Osteoblast (primary cell): Measurements from ENCODE around the gene PXDN. TPM values are rescaled to one million over a fixed set of nuclear protein-coding genes. Genes with fewer than 3 reads are reported as not detected.

Source experiments
- DNase-seq: peaks from one replicate; pipeline ENCODE4 v3.0.0; 2011; ENCODE audit warnings: low spot score, mixed read lengths; ENCODE audit not compliant: insufficient read length; ENCODE audit errors: missing footprints
- H2AFZ ChIP-seq: 2 replicates; pipeline ENCODE4 v1.6.0; 2011; ENCODE audit warnings: mild to moderate bottlenecking, low read length
- H3K27ac ChIP-seq: 2 replicates; pipeline ENCODE4 v1.5.1; 2011; ENCODE audit warnings: mild to moderate bottlenecking, low read depth, low read length, moderate library complexity
- H3K27me3 ChIP-seq: 2 replicates; pipeline ENCODE4 v1.6.0; 2012; ENCODE audit warnings: mild to moderate bottlenecking, control low read depth, inconsistent platforms, low read length, moderate library complexity; ENCODE audit not compliant: insufficient read depth
- H3K36me3 ChIP-seq: 2 replicates; pipeline ENCODE4 v1.5.1; 2011; ENCODE audit warnings: mild to moderate bottlenecking, low read length, control low read depth, moderate library complexity; ENCODE audit not compliant: insufficient read depth
- H3K4me1 ChIP-seq: 2 replicates; pipeline ENCODE4 v1.5.1; 2011; ENCODE audit warnings: mild to moderate bottlenecking, low read length, control low read depth, moderate library complexity; ENCODE audit not compliant: insufficient read depth
- H3K4me2 ChIP-seq: 2 replicates; pipeline ENCODE4 v1.6.0; 2011; ENCODE audit warnings: mild to moderate bottlenecking, low read length; ENCODE audit not compliant: insufficient read depth
- H3K4me3 ChIP-seq: fragments of 200-600 bp; sonication (generic); 3 replicates; pipeline ENCODE4 v1.5.1; 2012; ENCODE audit warnings: mild to moderate bottlenecking, low read length, inconsistent platforms; ENCODE audit not compliant: insufficient read depth
- H3K79me2 ChIP-seq: 2 replicates; pipeline ENCODE4 v1.6.0; 2012; ENCODE audit warnings: mild to moderate bottlenecking, low read length, control low read depth, inconsistent platforms; ENCODE audit not compliant: insufficient read depth
- H3K9me3 ChIP-seq: 2 replicates; pipeline ENCODE4 v1.5.1; 2011; ENCODE audit warnings: low read depth, low read length, control low read depth
- H4K20me1 ChIP-seq: 2 replicates; pipeline ENCODE4 v1.6.0; 2012; ENCODE audit warnings: mild to moderate bottlenecking, low read length, control low read depth; ENCODE audit not compliant: insufficient read depth
- total RNA-seq: library from RNA; depleted of rRNA; stranded (reverse); fragments of >200 nt; gene quantifications from 2 replicates; pipeline ENCODE4 v1.2.3, GENCODE V29; 2012
- TF ChIP-seq, protein P1 (sequence below): IDR thresholded peaks from 2 replicates; pipeline ENCODE4 v1.5.1; 2011; ENCODE audit warnings: mild to moderate bottlenecking, low read depth, low read length, moderate library complexity; ENCODE audit errors: extremely low read depth

The PXDN gene
- total RNA-seq, 1 donor, result 307 TPM

DNA sequence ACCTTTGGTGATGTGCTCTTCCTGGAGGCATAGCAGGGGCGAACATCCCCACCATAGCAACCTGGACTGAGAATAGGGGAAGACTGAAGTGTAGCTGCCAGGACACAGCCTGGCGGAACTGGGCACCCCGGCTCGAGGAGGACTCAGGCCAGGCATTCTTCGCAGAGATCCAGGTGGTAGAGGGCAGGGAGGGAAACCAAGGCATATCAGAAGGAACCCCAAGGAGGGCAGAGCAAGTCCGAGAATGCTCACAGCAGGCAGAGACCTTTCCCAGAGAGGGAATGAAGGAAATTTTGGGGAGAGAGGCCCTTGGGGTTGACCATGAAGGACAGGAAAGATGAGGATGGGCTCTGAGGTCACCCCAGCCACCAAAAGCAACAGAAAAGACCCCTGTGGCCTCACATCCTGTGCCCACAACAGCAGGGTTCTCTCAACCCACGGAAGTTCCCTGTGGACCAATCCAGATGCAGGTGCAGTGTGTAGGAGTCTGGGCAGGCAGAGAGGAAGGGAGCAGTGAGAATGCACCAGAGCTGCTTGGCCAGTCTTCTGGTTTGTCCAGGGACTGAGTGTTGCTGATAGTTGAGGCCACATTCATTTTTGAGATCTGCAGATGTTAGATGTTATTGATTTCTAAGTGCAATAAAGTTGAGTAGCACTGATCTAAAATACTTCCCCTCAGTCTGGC is 136.9 kb downstream of the PXDN start:
- Histone ChIP-seq H3K27ac (no peak overlapping the region), H3K4me1 (peaks cover 10% of the 10 kb centered on the region), H3K36me3 (no peaks in the 10 kb centered on the region), H3K4me3 (no peak overlapping the region), H3K9me3 (no peaks in the 10 kb centered on the region), H3K79me2 (no peaks in the 10 kb centered on the region), H3K27me3 (peaks cover 7% of the 10 kb centered on the region), H4K20me1 (no peaks in the 10 kb centered on the region), H3K4me2 (no peak overlapping the region), H2AFZ (no peak overlapping the region)
- peak; percentile 76 for DNase-seq
- TF ChIP-seq, protein P1, sequence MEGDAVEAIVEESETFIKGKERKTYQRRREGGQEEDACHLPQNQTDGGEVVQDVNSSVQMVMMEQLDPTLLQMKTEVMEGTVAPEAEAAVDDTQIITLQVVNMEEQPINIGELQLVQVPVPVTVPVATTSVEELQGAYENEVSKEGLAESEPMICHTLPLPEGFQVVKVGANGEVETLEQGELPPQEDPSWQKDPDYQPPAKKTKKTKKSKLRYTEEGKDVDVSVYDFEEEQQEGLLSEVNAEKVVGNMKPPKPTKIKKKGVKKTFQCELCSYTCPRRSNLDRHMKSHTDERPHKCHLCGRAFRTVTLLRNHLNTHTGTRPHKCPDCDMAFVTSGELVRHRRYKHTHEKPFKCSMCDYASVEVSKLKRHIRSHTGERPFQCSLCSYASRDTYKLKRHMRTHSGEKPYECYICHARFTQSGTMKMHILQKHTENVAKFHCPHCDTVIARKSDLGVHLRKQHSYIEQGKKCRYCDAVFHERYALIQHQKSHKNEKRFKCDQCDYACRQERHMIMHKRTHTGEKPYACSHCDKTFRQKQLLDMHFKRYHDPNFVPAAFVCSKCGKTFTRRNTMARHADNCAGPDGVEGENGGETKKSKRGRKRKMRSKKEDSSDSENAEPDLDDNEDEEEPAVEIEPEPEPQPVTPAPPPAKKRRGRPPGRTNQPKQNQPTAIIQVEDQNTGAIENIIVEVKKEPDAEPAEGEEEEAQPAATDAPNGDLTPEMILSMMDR, result no peak

GRCh38 chr2:1606421-1607235 is 137.7 kb downstream of the PXDN start:
- no peaks in the 10 kb centered on the region for H3K79me2 ChIP-seq
- H3K4me3 ChIP-seq, result no peak overlapping the region
- H4K20me1 ChIP-seq, result no peaks in the 10 kb centered on the region
- no peaks in the 10 kb centered on the region for H3K36me3 ChIP-seq
- H2AFZ ChIP-seq, result no peak overlapping the region
- H3K27me3 ChIP-seq, result peaks cover 10% of the 10 kb centered on the region
- no peak overlapping the region for H3K4me2 ChIP-seq
- H3K9me3 ChIP-seq, result no peaks in the 10 kb centered on the region
- TF ChIP-seq, protein P1, result no peak
- peak; percentile 26 for DNase-seq
- no peak overlapping the region for H3K27ac ChIP-seq
- H3K4me1 ChIP-seq, result peaks cover 10% of the 10 kb centered on the region

DNA sequence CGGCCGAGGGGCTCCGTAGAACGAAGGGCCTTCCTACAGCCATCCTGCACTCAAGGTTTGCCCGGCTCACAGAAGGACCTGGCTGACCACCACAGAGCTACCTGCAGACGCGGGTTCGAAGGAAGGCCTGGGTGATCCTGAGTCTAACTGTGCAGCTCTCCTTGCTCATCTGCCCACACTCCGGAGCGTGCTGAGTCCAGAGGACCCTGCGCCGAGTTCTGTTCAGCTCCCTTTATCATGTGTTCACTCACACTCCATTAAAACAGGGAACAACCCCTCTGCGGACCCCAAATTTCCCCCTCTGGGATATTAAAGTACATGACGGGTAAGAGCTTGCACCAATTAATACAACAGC is 138.3 kb downstream of the PXDN start:
- Histone ChIP-seq H3K4me1 (peaks cover 10% of the 10 kb centered on the region), H3K9me3 (no peaks in the 10 kb centered on the region), H3K4me3 (peak overlapping the region; percentile 50), H3K36me3 (no peaks in the 10 kb centered on the region), H2AFZ (peak overlapping the region; percentile 43), H3K27me3 (peaks cover 12% of the 10 kb centered on the region), H3K4me2 (peak overlapping the region; percentile 73), H3K79me2 (no peaks in the 10 kb centered on the region), H4K20me1 (no peaks in the 10 kb centered on the region), H3K27ac (no peak overlapping the region)
- DNase-seq, result peak; percentile 67
- TF ChIP-seq, protein P1, result no peak
